Mesenchymal stem cell (in vitro differentiated cells and primary cell): ENCODE results near the gene FARP1.
A peak's percentile ranks its signal among the peaks of the same experiment; 100 is the strongest.

Source experiments
- DNase-seq: peaks from one replicate; pipeline ENCODE4 v3.0.0-alpha.2; 2013
- H2AFZ ChIP-seq: one replicate; pipeline ENCODE4 v1.6.1; 2013; ENCODE audit warnings: low read depth, mild to moderate bottlenecking, control low read depth, inconsistent platforms, low read length, moderate library complexity
- H2AK5ac ChIP-seq: 2 replicates; pipeline ENCODE4 v1.6.1; 2013; ENCODE audit warnings: low read length, moderate library complexity, mild to moderate bottlenecking, inconsistent platforms; ENCODE audit not compliant: severe bottlenecking
- H2BK120ac ChIP-seq: one replicate; pipeline ENCODE4 v1.6.1; 2013; ENCODE audit warnings: low read depth, mild to moderate bottlenecking, inconsistent platforms, low read length, moderate library complexity
- H2BK12ac ChIP-seq, 2 experiments: one replicate each; pipeline ENCODE4 v1.6.1; 2013; ENCODE audit warnings: inconsistent platforms in 2 of 2, low read length in 2 of 2, mild to moderate bottlenecking in 2 of 2, moderate library complexity in 2 of 2, control low read depth in 1 of 2
- H2BK15ac ChIP-seq: one replicate; pipeline ENCODE4 v1.6.1; 2013; ENCODE audit warnings: mild to moderate bottlenecking, low read depth, inconsistent platforms; ENCODE audit not compliant: poor library complexity, severe bottlenecking
- H2BK5ac ChIP-seq: 2 replicates; pipeline ENCODE4 v1.6.1; 2013; ENCODE audit warnings: low read depth, mild to moderate bottlenecking, low read length, control low read depth, inconsistent platforms; ENCODE audit not compliant: poor library complexity, severe bottlenecking
- H3K14ac ChIP-seq, 2 experiments: one replicate each; pipeline ENCODE4 v1.6.1; 2013; ENCODE audit warnings: inconsistent platforms in 2 of 2, low read length in 2 of 2, control low read depth in 1 of 2, mild to moderate bottlenecking in 1 of 2, moderate library complexity in 1 of 2
- H3K18ac ChIP-seq, 2 experiments: one replicate each; pipeline ENCODE4 v1.6.1; 2013; ENCODE audit warnings: inconsistent platforms in 2 of 2, low read length in 2 of 2, control low read depth in 1 of 2, low read depth in 1 of 2, mild to moderate bottlenecking in 1 of 2
- H3K23ac ChIP-seq, 2 experiments: one replicate each; pipeline ENCODE4 v1.6.1; 2013; ENCODE audit warnings: inconsistent platforms in 2 of 2, low read length in 2 of 2, mild to moderate bottlenecking in 2 of 2, moderate library complexity in 2 of 2, control low read depth in 1 of 2
- H3K27ac ChIP-seq: 2 replicates; pipeline ENCODE4 v1.5.1; 2013; ENCODE audit warnings: mild to moderate bottlenecking, moderate library complexity, low read length, control low read depth, inconsistent platforms; ENCODE audit not compliant: poor library complexity, severe bottlenecking
- H3K27me3 ChIP-seq, 2 experiments: 2 replicates each; pipeline versions ENCODE4 v1.6.1 to v1.7.0; 2013; ENCODE audit warnings: low read length in 2 of 2, mild to moderate bottlenecking in 2 of 2, moderate library complexity in 2 of 2, control low read depth in 1 of 2, inconsistent platforms in 1 of 2; ENCODE audit not compliant: control insufficient read depth in 1 of 2, insufficient read depth in 1 of 2
- H3K36me3 ChIP-seq, 2 experiments: 2 replicates each; pipeline versions ENCODE4 v1.6.1 to v1.7.0; 2013; ENCODE audit warnings: low read length in 2 of 2, control low read depth in 1 of 2, inconsistent platforms in 1 of 2, low read depth in 1 of 2, mild to moderate bottlenecking in 1 of 2; ENCODE audit not compliant: insufficient read depth in 2 of 2, control insufficient read depth in 1 of 2
- H3K4ac ChIP-seq, 2 experiments: one replicate each; pipeline ENCODE4 v1.6.1; 2013; ENCODE audit warnings: inconsistent platforms in 2 of 2, low read length in 2 of 2, mild to moderate bottlenecking in 2 of 2, moderate library complexity in 2 of 2, control low read depth in 1 of 2, low read depth in 1 of 2
- H3K4me1 ChIP-seq: 2 replicates; pipeline ENCODE4 v1.6.1; 2013; ENCODE audit warnings: low read depth, low read length, control low read depth; ENCODE audit not compliant: control insufficient read depth, insufficient read depth
- H3K4me2 ChIP-seq: 2 replicates; pipeline ENCODE4 v1.6.1; 2013; ENCODE audit warnings: low read length, mild to moderate bottlenecking, inconsistent platforms; ENCODE audit not compliant: poor library complexity, severe bottlenecking
- H3K4me3 ChIP-seq, 2 experiments: 2 replicates each; pipeline versions ENCODE4 v1.5.1 to v1.7.0; 2013; ENCODE audit warnings: low read length in 2 of 2, mild to moderate bottlenecking in 2 of 2, control low read depth in 1 of 2, low read depth in 1 of 2; ENCODE audit not compliant: insufficient read depth in 1 of 2
- H3K79me1 ChIP-seq: replicated peaks from 2 replicates; pipeline ENCODE4 v1.6.1; 2013; ENCODE audit warnings: mild to moderate bottlenecking, control low read depth, low read length, inconsistent platforms; ENCODE audit not compliant: poor library complexity, severe bottlenecking
- H3K9ac ChIP-seq: 2 replicates; pipeline ENCODE4 v1.7.0; 2013; ENCODE audit warnings: mild to moderate bottlenecking, low read length, moderate library complexity
- H3K9me3 ChIP-seq: 2 replicates; pipeline ENCODE4 v1.7.0; 2013; ENCODE audit warnings: mild to moderate bottlenecking, low read length; ENCODE audit not compliant: control insufficient read depth
- H4K8ac ChIP-seq: one replicate; pipeline ENCODE4 v1.6.1; 2013; ENCODE audit warnings: inconsistent platforms, mild to moderate bottlenecking, low read length, moderate library complexity
- H4K91ac ChIP-seq: one replicate; pipeline ENCODE4 v1.6.1; 2013; ENCODE audit warnings: mild to moderate bottlenecking, low read length, inconsistent platforms
- WGBS: methylation state at CpG from one replicate; pipeline ENCODE4 v1.1.7; 2013; ENCODE audit warnings: mixed read lengths; 5-methylcytosine and 5-hydroxymethylcytosine counted together

The FARP1 gene

DNA sequence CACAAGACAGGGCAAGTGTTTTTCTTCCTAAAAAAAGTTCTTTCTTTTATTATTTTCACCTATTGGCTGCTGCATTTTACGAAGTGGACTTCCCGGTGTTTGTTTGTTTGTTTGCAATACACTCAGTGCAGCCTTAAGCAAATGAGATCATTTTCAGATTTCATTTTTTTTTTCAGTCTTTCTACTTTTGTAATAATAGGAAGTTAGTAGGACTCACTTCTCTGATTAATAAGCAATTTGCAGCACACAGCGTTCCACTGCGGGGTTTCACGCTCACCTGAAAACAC is 305.7 kb downstream of the FARP1 start:
- Histone ChIP-seq H3K9me3 (no peaks in the 10 kb centered on the region), H2AFZ (no peak overlapping the region), H3K27ac (no peak overlapping the region), H2BK120ac (no peak overlapping the region), H3K14ac (no peak overlapping the region), H3K4ac (no peak overlapping the region), H2BK5ac (no peak overlapping the region), H2BK12ac (no peak overlapping the region), H3K79me1 (peaks cover 27% of the 10 kb centered on the region), H3K4me1 (peaks cover 27% of the 10 kb centered on the region), H2AK5ac (no peak overlapping the region), H3K9ac (no peak overlapping the region), H3K23ac (no peak overlapping the region), H2BK15ac (no peak overlapping the region), H4K91ac (no peak overlapping the region), H3K4me3 (no peak overlapping the region), H4K8ac (no peak overlapping the region), H3K36me3 (peaks cover 62 to 69% of the 10 kb centered on the region in 2 experiments), H3K4me2 (no peak overlapping the region), H3K27me3 (no peaks in the 10 kb centered on the region), H3K18ac (no peak overlapping the region)
- 98% methylated on average over 5 of the region's 5 CpGs for WGBS
- DNase-seq: no peak

DNA sequence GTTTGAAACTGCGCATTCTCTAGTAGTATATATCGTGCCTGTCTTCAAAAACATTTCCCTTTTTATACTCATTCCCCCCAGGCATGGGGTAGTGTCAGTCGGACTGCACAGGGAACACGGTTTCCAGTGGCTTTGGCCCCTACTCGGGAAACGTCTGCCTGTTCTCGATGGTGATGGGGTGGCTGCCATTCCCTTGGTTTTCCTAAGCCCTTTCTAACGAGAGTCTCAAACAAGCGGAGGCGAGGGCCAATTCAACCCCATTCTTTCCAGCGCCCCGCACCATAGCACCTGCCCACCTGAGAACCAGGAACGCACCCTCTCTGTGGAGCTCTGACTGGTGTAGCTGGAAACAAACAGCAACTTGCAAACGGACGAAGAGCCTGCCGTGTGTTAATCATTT is 306.4 kb downstream of the FARP1 start:
- no peak overlapping the region for H2BK120ac ChIP-seq
- H2BK12ac ChIP-seq: no peak overlapping the region
- no peak overlapping the region for H2BK15ac ChIP-seq
- no peak overlapping the region for H4K91ac ChIP-seq
- 94% methylated on average over 15 of the region's 16 CpGs for WGBS
- H2BK5ac ChIP-seq: no peak overlapping the region
- no peak overlapping the region for H3K14ac ChIP-seq
- no peak overlapping the region for H3K4ac ChIP-seq
- H4K8ac ChIP-seq: no peak overlapping the region
- no peak overlapping the region for H3K4me3 ChIP-seq
- no peak overlapping the region for H3K9ac ChIP-seq
- H3K18ac ChIP-seq: no peak overlapping the region
- DNase-seq: no peak
- no peak overlapping the region for H2AFZ ChIP-seq
- H2AK5ac ChIP-seq: no peak overlapping the region
- H3K79me1 ChIP-seq: peaks cover 22% of the 10 kb centered on the region
- H3K36me3 ChIP-seq: peaks cover 62% of the 10 kb centered on the region in 2 experiments
- H3K9me3 ChIP-seq: no peaks in the 10 kb centered on the region
- H3K4me1 ChIP-seq: peaks cover 27% of the 10 kb centered on the region
- H3K4me2 ChIP-seq: no peak overlapping the region
- no peak overlapping the region for H3K27ac ChIP-seq
- no peak overlapping the region for H3K23ac ChIP-seq
- no peaks in the 10 kb centered on the region for H3K27me3 ChIP-seq

DNA sequence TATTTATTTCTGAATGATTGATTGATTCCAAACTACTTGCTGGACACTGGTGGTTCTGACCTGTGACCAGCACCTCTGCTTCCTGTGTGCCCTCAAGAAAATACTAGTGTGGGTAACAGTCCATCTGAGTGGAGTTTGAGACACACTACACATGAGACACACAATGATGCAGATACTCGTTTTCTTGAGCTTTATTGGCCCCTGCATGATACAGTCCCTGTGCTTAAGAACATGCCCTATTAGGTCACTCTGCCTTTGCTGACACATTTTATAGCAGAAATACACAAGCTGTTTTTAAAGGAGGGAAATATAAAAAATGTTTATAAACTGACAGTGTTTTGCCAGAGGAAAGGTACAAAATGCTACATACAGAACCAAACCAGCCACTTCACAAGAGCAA is 307.1 kb downstream of the FARP1 start:
- Histone ChIP-seq H3K79me1 (peaks cover 19% of the 10 kb centered on the region), H2BK15ac (no peak overlapping the region), H3K4ac (no peak overlapping the region), H3K9ac (peak overlapping the region; percentile 68), H2BK12ac (no peak overlapping the region), H3K23ac (no peak overlapping the region), H2BK5ac (no peak overlapping the region), H4K91ac (no peak overlapping the region), H3K4me2 (no peak overlapping the region), H3K18ac (no peak overlapping the region), H3K27ac (no peak overlapping the region), H2AK5ac (no peak overlapping the region), H3K27me3 (no peaks in the 10 kb centered on the region), H3K14ac (no peak overlapping the region), H3K36me3 (peaks cover 55 to 62% of the 10 kb centered on the region in 2 experiments), H3K4me1 (peaks cover 31% of the 10 kb centered on the region), H3K9me3 (no peaks in the 10 kb centered on the region), H3K4me3 (no peak overlapping the region), H2AFZ (no peak overlapping the region), H2BK120ac (no peak overlapping the region), H4K8ac (no peak overlapping the region)
- WGBS: 17% methylated on average over 1 of the region's 1 CpG
- DNase-seq: peak; percentile 58

DNA sequence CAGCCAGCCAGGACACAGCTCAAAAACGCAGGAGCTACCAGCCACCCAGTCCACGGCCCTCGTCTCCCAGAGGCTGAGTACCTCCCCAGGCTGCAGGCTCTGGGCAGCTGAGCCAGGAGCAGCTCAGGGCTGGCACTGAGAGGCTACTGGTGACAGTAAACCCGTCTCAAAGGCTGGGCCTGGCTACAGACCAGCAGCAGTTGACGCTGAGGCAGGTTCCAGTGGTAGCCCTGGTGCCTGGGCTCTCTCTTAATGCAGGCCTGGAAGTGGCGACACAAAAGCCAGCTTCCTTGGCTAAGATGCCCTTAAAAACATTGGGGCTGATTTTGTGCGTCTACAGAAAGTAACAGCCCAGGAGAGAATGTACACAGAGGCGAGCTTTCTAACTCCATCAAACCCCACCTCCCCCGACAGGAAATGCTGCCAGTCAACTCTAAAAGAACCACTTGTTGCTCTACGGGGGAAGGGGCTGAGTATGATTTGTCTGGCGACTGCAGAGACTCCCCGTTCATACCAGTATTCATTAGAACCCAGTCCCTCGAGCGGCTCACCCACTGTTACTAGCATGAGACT is 307.7 kb downstream of the FARP1 start:
- Histone ChIP-seq H3K9me3 (no peaks in the 10 kb centered on the region), H3K4me3 (no peak overlapping the region), H2AFZ (no peak overlapping the region), H3K14ac (peak overlapping the region in 1 of 2 experiments; percentile 30), H2BK120ac (no peak overlapping the region), H2BK5ac (no peak overlapping the region), H2BK15ac (no peak overlapping the region), H3K27ac (no peak overlapping the region), H3K79me1 (peaks cover 18% of the 10 kb centered on the region), H2AK5ac (no peak overlapping the region), H3K4ac (peak overlapping the region in 1 of 2 experiments; percentile 5), H4K8ac (peak overlapping the region; percentile 20), H4K91ac (no peak overlapping the region), H3K4me2 (no peak overlapping the region), H3K4me1 (peaks cover 28% of the 10 kb centered on the region), H3K23ac (no peak overlapping the region), H3K36me3 (peaks cover 59 to 68% of the 10 kb centered on the region in 2 experiments), H3K18ac (peak overlapping the region; percentile 19 to 89), H3K27me3 (no peaks in the 10 kb centered on the region), H2BK12ac (peak overlapping the region in 1 of 2 experiments; percentile 8), H3K9ac (peak overlapping the region; percentile 68)
- WGBS: 51% methylated on average over 13 of the region's 14 CpGs
- DNase-seq: peak; percentile 34
